Lower leg skin (tissue), 3 donors: ENCODE data around the gene SLC35B2.
A peak's percentile ranks its signal among the peaks of the same experiment; 100 is the strongest.

ENCODE experiments used
- POLR2A ChIP-seq, 2 donors: fragments of 450-650 bp; IDR thresholded peaks; one replicate each; pipeline ENCODE4 v1.6.1; 2016 to 2017; ENCODE audit warnings: antibody characterized with exemption in 2 of 2, mild to moderate bottlenecking in 1 of 2, moderate library complexity in 1 of 2
- TF ChIP-seq, protein P1 (sequence below), 3 donors: fragments of 450-650 bp; IDR thresholded peaks; one replicate each; pipeline ENCODE4 v1.5.1; 2016; ENCODE audit warnings: antibody characterized with exemption in 3 of 3, mild to moderate bottlenecking in 3 of 3, moderate library complexity in 2 of 3

- TF ChIP-seq, protein P1, sequence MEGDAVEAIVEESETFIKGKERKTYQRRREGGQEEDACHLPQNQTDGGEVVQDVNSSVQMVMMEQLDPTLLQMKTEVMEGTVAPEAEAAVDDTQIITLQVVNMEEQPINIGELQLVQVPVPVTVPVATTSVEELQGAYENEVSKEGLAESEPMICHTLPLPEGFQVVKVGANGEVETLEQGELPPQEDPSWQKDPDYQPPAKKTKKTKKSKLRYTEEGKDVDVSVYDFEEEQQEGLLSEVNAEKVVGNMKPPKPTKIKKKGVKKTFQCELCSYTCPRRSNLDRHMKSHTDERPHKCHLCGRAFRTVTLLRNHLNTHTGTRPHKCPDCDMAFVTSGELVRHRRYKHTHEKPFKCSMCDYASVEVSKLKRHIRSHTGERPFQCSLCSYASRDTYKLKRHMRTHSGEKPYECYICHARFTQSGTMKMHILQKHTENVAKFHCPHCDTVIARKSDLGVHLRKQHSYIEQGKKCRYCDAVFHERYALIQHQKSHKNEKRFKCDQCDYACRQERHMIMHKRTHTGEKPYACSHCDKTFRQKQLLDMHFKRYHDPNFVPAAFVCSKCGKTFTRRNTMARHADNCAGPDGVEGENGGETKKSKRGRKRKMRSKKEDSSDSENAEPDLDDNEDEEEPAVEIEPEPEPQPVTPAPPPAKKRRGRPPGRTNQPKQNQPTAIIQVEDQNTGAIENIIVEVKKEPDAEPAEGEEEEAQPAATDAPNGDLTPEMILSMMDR (IDR thresholded peaks at IDR 0.05) = no peak
- TF ChIP-seq POLR2A (IDR thresholded peaks at IDR 0.05) = peak in 1 of 2 donors; percentile 14
Measured at GRCh38 chr6:44265007-44265721, 7.8 kb upstream of the SLC35B2 start, which contains the start of gene NFKBIE.
